HL-60/S4 treated with retinoic acid at 250 ng/mL for 4 days and 3 days (cell line): ENCODE data around the gene AMIGO3.

Source experiments
- in situ Hi-C: fragments of 300-500 bp; cut with MboI; formaldehyde crosslinking; loops from 2 replicates; pipeline ENCODE4 v1.7.0; 2022; ENCODE audit warnings: low sequenced_read_pairs

Gene AMIGO3

GRCh38 chr3:49725906-49726681, 6.6 kb upstream of the AMIGO3 start:
- in situ Hi-C loops: no loop called here

DNA sequence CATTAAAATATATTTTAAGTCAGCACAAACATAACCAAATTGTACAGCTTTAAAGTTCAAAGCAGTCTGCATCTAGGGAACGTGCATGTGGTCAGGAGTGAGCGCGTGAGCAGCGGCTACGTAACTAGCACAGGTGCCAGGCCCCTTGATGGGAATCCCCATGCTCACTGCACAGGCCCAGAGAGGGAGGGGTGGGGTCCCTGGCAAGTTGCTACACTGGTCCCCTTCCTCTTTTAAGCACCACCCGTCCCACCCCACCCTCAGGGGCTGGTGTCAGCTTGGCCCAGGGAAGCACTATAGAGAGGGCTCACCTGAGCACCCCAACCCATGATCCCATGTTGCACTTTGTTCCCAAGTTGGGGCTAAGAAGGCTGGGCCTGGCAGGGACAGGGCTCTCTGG, 5.1 kb upstream of the AMIGO3 start:
- in situ Hi-C loops: no loop called here

- in situ Hi-C loops: no loop called here
Observed at GRCh38 chr3:49723628-49724551, 4.4 kb upstream of the AMIGO3 start, which contains the start of gene GMPPB. Gene GMPPB (minus strand): TSS chr3:49723951. CDS start chr3:49723726, 225 bp downstream.

- in situ Hi-C loops: no loop called here
Observed at GRCh38 chr3:49723296-49723627, 3.8 kb upstream of the AMIGO3 start.

DNA sequence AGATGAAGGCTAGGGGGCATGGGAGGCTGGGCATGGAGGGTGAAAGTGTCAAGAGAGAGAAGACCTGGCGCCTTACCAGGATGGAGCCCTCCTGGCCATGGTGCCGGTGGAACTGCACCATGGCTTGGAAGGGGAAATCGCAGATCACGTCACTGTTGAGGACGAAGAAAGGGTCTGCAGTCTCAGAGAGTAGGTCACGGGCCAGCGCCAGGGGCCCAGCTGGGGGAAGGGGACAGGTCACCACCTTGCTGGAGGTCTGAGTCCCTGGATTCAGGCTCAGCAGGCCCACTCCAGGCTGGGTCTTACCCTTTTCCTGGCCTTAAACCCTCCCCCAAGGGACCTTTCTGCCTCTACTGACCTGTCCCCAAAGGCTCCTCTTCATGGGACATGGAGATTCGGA, 3.4 kb upstream of the AMIGO3 start:
- in situ Hi-C loops: no loop called here

DNA sequence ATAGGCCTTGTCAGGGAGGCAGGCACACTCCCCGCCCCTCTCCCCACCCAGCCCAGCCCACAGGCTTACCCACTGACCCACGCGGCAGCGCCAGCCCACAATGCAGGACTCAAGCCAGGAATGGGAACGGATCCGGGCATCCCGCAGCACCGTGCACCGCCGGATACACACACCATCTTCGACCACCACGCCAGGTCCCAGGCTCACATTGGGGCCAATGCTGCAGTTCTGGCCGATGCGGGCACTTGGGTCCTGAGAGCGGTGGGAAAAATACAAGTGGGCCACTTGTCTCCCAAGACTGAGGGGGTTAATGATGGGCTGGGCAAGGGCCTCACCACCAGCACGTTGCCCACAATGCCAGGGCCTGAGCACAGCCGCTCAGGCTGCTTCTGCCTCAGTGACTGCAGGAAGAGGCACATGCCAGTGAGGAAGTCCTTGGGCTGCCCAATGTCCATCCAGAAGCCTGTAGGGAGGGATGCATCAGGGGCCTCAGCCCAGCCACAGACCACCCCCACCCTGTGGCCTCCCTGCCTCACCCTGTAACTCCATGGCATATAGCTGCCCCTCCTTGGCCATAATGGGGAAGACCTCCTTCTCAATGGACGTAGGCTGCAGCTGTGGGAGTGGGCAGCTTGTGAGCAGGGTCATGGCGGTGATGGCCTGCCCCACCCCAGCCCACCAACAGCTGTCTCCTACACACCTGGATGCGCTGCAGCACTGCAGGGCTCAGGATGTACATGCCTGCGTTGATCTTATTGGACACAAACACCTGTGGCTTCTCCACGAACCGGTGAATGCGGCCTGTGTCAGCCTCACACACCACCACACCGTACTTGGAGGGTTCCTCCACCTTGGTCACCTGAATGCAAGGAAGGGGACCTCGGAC, 2.7 kb upstream of the AMIGO3 start:
- in situ Hi-C loops: no loop called here

DNA sequence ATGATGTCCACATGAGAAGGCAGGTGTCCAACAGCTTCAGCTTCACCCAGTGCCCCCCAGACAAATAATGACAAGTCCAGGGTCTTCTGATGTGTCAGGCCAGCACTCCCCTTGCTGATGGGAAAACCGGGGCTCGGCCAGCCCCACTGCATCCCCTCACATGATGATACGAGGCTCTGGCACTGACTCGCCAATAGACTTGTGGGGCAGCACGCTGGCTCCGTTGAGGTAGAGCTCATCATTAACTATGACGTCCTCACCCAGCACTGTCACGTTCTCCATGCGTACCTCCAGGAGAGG, 2.1 kb upstream of the AMIGO3 start:
- in situ Hi-C loops: no loop called here

DNA sequence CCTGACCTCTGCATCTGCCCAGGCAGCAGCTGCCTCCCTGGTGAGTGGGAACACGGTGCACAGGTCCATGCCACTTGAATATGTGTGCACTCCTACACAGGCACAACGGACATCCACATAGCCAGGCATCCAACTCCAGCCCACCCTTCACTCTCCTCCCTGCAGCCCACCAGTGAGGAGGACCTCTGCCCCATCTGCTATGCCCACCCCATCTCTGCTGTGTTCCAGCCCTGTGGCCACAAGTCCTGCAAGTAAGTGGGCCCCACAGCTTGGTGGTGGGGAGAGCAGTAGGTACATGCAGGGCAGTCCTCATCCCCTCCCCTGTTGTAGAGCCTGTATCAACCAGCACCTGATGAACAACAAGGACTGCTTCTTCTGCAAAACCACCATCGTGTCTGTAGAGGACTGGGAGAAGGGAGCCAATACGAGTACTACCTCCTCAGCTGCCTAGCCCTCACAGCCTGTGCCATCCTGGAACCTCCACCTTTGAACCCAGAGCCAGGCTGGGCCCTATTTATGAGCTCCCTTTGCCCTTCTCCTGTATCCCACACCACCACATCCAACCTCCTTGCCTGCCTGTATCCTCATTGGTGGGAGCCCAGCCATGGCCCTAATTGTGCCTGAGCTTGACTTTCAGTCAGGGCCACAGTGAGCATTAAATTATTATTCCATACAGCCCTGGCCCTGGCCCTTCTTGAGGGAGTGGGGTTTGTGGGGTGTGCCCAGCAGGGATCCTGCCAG, 1.5 kb upstream of the AMIGO3 start:
- in situ Hi-C loops: no loop called here

GRCh38 chr3:49718858-49719213, 648 bp downstream of the AMIGO3 start:
- in situ Hi-C loops: no loop called here

- in situ Hi-C loops: no loop called here
Observed at GRCh38 chr3:49717959-49718857, 1.3 kb downstream of the AMIGO3 start.

GRCh38 chr3:49717211-49717958, 2.1 kb downstream of the AMIGO3 start:
- in situ Hi-C loops: no loop called here

DNA sequence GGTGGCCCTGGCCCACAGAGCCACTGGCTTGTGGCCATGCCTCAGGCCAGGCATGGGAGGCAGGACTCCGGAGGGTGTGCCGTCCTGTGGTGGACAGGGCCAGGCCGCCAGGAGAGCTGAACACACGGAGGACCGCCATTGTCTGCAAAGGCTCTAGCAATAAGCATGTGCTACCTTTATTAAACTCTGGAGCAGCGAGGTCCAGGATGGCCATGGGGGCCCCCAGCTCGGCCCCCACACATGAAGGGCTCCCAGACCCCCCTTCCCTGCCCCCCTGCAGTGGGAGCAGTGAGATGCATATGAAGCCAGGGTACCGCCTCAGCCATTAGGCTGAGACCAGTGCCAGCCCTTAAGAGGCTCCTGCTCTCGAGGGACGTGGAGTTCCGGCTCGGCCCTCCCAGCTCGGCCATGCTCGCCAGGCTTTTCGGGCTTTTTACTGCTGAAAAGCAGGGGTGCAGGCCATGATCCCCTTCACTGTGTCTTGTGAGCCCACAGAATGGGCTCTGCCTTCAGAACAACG, 2.7 kb downstream of the AMIGO3 start:
- in situ Hi-C loops: no loop called here

DNA sequence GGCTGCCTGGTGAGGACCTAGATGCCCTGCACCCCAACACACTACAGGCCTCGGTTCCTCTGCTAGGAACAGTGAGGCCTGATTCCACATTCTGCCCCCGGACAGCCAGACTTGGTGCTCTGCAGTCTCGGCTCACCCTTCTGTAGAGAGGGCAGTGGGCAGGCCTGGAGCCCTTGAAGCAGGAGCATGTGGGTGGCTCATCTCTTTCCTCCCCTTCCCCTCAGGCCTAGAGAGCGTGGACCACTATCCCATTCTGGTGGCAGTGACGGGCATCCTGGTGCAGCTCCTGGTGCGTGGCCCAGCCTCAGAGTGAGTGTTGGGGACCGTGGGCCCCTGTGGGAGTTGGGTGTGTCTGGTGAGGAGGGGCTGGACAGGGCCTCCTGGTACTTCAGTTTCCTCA, 3.3 kb downstream of the AMIGO3 start:
- in situ Hi-C loops: no loop called here

DNA sequence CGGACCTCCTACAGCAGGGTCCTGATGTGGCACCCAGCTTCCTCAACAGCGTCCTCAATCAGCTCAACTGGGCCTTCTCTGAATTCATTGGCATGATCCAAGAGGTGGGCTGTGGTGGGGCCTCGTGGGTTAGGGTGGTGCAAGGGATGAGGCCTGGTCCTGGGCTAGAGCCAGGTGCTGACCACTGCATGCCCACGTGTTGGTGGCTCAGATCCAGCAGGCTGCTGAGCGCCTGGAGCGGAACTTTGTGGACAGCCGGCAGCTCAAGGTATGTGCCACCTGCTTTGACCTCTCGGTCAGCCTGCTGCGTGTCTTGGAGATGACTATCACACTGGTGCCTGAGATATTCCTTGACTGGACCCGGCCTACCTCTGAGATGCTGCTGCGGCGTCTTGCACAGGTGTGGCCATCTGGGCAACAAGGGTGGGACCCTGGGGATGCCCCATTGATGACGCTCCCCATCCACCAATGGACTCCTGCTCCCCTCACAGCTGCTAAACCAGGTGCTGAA, 3.8 kb downstream of the AMIGO3 start:
- in situ Hi-C loops: no loop called here

DNA sequence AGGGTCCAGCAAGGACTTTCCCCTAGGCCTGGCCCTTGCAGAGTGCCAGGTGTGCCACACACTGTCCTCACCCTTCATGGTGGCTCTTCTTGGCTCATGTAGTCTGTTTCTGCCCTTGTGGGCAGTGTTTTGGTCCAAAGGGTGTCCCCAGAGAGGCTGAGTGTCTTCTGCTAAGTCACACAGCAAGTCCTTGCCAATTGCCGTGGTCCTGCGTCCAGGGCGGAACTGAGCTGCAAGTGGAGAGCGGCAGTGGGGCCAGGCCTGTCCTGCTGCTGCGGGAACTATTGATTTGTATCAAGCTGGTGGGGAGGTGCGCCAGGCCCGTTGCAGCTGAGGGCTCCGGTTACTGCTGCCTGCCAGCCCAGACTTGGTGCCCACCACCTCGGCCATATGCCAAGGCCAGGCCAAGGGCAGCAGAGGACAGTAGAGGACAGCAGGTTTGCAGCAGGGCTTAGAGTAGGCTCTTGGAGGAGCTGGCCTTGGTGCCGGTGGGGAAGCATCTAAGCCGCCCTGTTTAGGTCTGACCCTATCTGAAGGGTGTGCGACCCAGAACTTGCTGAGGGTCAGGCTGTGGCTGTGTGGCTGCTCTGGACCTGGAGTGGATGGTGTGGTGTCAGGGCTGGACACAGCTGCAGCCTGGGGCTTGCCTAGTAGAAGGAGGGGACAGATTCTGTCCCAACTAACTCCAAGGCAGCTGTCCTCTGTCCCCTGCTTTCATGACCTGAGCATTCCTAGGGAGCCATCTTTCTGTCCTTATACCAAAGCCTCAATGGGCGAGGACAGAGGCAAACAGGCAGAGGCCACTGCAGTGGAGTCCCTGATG, 4.5 kb downstream of the AMIGO3 start:
- in situ Hi-C loops: no loop called here

GRCh38 chr3:49713336-49714105, 6.0 kb downstream of the AMIGO3 start:
- in situ Hi-C loops: no loop called here
